ENCODE results near the gene HCFC1R1.

Gene HCFC1R1

GRCh38 chr16:3012828-3013420, 10.8 kb downstream of the HCFC1R1 start, which contains the start of gene CLDN9:
CLDN9 (plus strand) TSS chr16:3012923; CDS start chr16:3013363, 440 bp downstream.
- peaks cover 50% of the 10 kb centered on the region for H3K27me3 ChIP-seq (replicated peaks; ENCODE audit: control insufficient read depth, insufficient read depth, low read length)
- H3K4me1 ChIP-seq (ENCODE audit: control insufficient read depth, insufficient read depth, low read length): peaks cover 7% of the 10 kb centered on the region
- H3K9ac ChIP-seq (ENCODE audit: low read length): no peak within 1 kb of the TSS
- H3K9me3 ChIP-seq (ENCODE audit: control insufficient read depth, low read length): no peaks in the 10 kb centered on the region
- DNase-seq (ENCODE audit: low read depth): no peak
- no peaks in the 10 kb centered on the region for H3K36me3 ChIP-seq (ENCODE audit: control insufficient read depth, insufficient read depth, low read length, severe bottlenecking)
- no peak within 1 kb of the TSS for H3K4me3 ChIP-seq (ENCODE audit: low read length)

GRCh38 chr16:3012246-3012645, 11.5 kb downstream of the HCFC1R1 start:
- Histone ChIP-seq H3K4me1 (ENCODE audit: control insufficient read depth, insufficient read depth, low read length) (peaks cover 11% of the 10 kb centered on the region), H3K4me3 (ENCODE audit: low read length) (no peak overlapping the region), H3K27me3 (replicated peaks; ENCODE audit: control insufficient read depth, insufficient read depth, low read length) (peaks cover 55% of the 10 kb centered on the region), H3K9me3 (ENCODE audit: control insufficient read depth, low read length) (no peaks in the 10 kb centered on the region), H3K9ac (ENCODE audit: low read length) (no peak overlapping the region), H3K36me3 (ENCODE audit: control insufficient read depth, insufficient read depth, low read length, severe bottlenecking) (no peaks in the 10 kb centered on the region)
- DNase-seq (ENCODE audit: low read depth): no peak

DNA sequence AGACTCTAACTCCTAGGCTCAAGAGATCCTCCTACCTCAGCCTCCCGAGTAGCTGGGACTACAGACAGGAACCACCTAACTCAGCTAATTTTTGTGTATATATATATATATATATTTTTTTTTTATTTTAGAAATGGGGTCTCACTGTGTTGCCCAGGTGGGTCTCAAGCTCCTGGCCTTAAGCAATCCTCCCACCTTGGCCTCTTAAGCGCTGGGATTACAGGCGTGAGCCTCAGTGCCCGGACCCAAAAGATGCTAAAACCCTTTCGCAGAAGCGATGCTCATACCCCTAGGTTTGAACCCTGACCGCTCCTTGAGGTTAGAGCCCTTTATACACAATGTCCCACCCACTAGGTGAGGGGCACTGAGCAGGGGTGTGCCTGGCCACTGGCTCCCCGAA, 13.2 kb downstream of the HCFC1R1 start:
- Histone ChIP-seq H3K27me3 (replicated peaks; ENCODE audit: control insufficient read depth, insufficient read depth, low read length) (peaks cover 63% of the 10 kb centered on the region), H3K9ac (ENCODE audit: low read length) (no peak overlapping the region), H3K4me3 (ENCODE audit: low read length) (no peak overlapping the region), H3K36me3 (ENCODE audit: control insufficient read depth, insufficient read depth, low read length, severe bottlenecking) (no peaks in the 10 kb centered on the region), H3K9me3 (ENCODE audit: control insufficient read depth, low read length) (no peaks in the 10 kb centered on the region), H3K4me1 (ENCODE audit: control insufficient read depth, insufficient read depth, low read length) (peaks cover 11% of the 10 kb centered on the region)
- no peak for DNase-seq (ENCODE audit: low read depth)

DNA sequence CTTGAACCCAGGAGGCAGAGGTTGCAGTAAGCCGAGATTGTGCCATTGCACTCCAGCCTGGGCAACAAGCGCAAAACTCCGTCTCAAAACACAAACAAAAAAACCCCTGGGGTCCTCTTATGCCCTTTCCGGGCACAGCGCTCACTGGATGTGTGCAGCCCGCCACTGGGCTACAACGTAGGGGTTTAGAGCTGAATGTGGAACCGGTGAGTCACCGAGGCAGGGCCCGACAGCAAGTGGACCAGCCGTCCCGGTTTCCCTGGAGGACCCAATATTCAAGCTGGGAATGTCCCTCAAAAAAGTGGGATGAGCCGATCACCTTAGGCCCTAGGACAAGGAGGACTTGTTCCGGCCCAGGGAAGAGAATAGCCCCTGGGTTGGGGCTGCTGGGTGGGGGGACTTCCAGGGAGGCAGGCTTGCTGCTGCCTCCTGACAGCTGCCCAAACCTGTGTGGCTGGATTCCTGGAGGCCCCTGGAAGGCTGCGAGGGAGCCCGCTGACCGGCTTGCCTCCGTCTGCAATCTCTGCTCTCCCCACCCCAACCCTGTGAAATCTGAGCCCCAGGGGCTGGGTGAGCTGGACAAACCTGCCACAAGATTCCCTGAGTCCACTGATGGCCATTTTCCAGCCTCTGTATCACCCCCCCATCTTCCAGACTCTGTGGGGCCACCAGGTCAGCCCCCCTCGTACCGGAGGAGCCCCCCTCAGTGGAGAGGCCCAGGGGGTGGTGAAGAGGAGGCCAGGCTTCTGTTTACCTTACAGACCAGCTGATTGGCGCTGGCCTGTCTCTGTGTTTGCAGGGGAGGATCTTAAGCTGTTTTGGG, 14.0 kb downstream of the HCFC1R1 start:
- peaks cover 11% of the 10 kb centered on the region for H3K4me1 ChIP-seq (ENCODE audit: control insufficient read depth, insufficient read depth, low read length)
- DNase-seq (ENCODE audit: low read depth): no peak

GRCh38 chr16:3008690-3009037, 15.1 kb downstream of the HCFC1R1 start:
- H3K9me3 ChIP-seq (ENCODE audit: control insufficient read depth, low read length): no peaks in the 10 kb centered on the region
- H3K36me3 ChIP-seq (ENCODE audit: control insufficient read depth, insufficient read depth, low read length, severe bottlenecking): no peaks in the 10 kb centered on the region
- peaks cover 11% of the 10 kb centered on the region for H3K4me1 ChIP-seq (ENCODE audit: control insufficient read depth, insufficient read depth, low read length)
- no peak overlapping the region for H3K4me3 ChIP-seq (ENCODE audit: low read length)
- DNase-seq (ENCODE audit: low read depth): no peak
- no peak overlapping the region for H3K9ac ChIP-seq (ENCODE audit: low read length)
- H3K27me3 ChIP-seq (replicated peaks; ENCODE audit: control insufficient read depth, insufficient read depth, low read length): peaks cover 53% of the 10 kb centered on the region

More for the DNA sequence above, 14.0 kb downstream of the HCFC1R1 start:
- no peaks in the 10 kb centered on the region for H3K36me3 ChIP-seq (ENCODE audit: control insufficient read depth, insufficient read depth, low read length, severe bottlenecking)
- H3K9me3 ChIP-seq (ENCODE audit: control insufficient read depth, low read length): no peaks in the 10 kb centered on the region
- peaks cover 61% of the 10 kb centered on the region for H3K27me3 ChIP-seq (replicated peaks; ENCODE audit: control insufficient read depth, insufficient read depth, low read length)
- no peak overlapping the region for H3K4me3 ChIP-seq (ENCODE audit: low read length)
- H3K9ac ChIP-seq (ENCODE audit: low read length): no peak overlapping the region

GRCh38 chr16:3007957-3008689, 15.6 kb downstream of the HCFC1R1 start:
- H3K27me3 ChIP-seq (replicated peaks; ENCODE audit: control insufficient read depth, insufficient read depth, low read length): peaks cover 47% of the 10 kb centered on the region
- no peak for DNase-seq (ENCODE audit: low read depth)
- no peak overlapping the region for H3K4me3 ChIP-seq (ENCODE audit: low read length)
- no peaks in the 10 kb centered on the region for H3K9me3 ChIP-seq (ENCODE audit: control insufficient read depth, low read length)
- no peak overlapping the region for H3K9ac ChIP-seq (ENCODE audit: low read length)
- peaks cover 11% of the 10 kb centered on the region for H3K4me1 ChIP-seq (ENCODE audit: control insufficient read depth, insufficient read depth, low read length)
- no peaks in the 10 kb centered on the region for H3K36me3 ChIP-seq (ENCODE audit: control insufficient read depth, insufficient read depth, low read length, severe bottlenecking)

DNA sequence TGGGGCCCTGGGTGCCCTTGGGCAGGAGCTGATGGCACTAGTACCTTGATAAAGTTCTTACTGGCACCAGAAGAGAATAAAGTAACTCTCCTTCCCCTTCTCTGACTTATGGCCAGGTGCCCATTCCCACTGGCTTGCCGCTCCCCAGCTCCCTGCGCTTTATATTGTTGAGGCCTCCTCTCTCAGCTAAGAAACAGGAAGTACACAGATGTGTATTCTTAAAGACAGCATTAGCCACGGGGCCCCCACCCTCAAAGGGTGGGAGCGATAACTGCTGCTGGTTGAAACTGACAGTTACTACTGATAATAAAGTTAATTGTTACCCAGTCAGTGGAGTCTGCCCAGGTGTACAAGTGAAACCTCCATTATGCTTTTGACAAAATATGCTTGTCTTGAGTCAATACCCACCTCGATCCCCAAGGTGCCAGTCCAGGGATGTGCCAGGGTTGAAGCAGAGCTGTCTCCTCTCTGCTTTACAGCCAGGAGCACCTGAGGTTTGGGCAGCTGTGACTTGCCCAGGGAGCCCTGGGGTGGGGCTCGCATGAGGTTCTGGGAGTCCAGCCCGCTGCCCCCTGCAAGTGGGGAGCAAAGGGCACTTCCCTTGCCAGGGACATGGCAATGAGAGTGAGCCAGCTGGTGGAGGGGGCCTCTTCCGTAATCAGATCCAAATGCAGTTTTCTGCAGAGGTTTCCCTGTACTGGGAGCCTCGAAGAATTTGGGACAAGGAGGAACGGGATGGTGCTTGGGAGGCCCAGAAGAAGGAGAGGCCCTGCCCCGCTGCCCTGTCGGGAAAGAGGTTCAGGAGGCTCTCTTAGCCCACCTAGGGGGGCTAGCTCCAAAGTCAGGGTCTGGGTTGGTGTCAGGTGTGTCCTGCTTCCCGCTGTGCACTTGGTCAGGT, 16.4 kb downstream of the HCFC1R1 start:
- H3K9ac ChIP-seq (ENCODE audit: low read length): no peak overlapping the region
- H3K27me3 ChIP-seq (replicated peaks; ENCODE audit: control insufficient read depth, insufficient read depth, low read length): peaks cover 40% of the 10 kb centered on the region
- H3K4me3 ChIP-seq (ENCODE audit: low read length): no peak overlapping the region
- peaks cover 11% of the 10 kb centered on the region for H3K4me1 ChIP-seq (ENCODE audit: control insufficient read depth, insufficient read depth, low read length)
- DNase-seq (ENCODE audit: low read depth): no peak
- no peaks in the 10 kb centered on the region for H3K36me3 ChIP-seq (ENCODE audit: control insufficient read depth, insufficient read depth, low read length, severe bottlenecking)
- no peaks in the 10 kb centered on the region for H3K9me3 ChIP-seq (ENCODE audit: control insufficient read depth, low read length)

GRCh38 chr16:3004781-3005284, 18.9 kb downstream of the HCFC1R1 start:
- H3K36me3 ChIP-seq (ENCODE audit: control insufficient read depth, insufficient read depth, low read length, severe bottlenecking): no peaks in the 10 kb centered on the region
- no peak for DNase-seq (ENCODE audit: low read depth)
- peak overlapping the region; percentile 56 for H3K4me3 ChIP-seq (ENCODE audit: low read length)
- H3K9me3 ChIP-seq (ENCODE audit: control insufficient read depth, low read length): no peaks in the 10 kb centered on the region
- H3K9ac ChIP-seq (ENCODE audit: low read length): no peak overlapping the region
- H3K4me1 ChIP-seq (ENCODE audit: control insufficient read depth, insufficient read depth, low read length): peaks cover 11% of the 10 kb centered on the region
- H3K27me3 ChIP-seq (replicated peaks; ENCODE audit: control insufficient read depth, insufficient read depth, low read length): peaks cover 35% of the 10 kb centered on the region

DNA sequence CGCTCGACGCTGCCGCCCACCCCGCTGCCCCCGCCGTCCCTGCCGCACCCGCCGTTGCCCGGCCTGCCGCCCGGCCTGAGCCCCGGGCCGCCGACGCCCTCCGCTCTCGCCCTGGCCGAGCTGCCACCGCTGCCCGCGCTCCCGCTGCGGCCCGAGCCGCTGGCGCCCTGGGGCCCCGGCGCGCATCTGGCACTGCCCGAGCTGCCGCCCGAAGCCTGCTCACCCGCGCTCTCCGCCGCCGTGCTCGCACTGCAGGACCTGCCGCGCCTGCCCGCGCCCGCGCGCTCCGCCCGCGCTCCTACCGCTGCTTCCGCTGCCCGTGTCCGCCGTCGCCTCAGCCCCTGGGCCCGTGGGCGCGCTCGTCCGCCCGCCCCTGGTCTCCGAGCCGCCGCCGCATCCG, 19.4 kb downstream of the HCFC1R1 start:
- Histone ChIP-seq H3K4me3 (ENCODE audit: low read length) (no peak overlapping the region), H3K36me3 (ENCODE audit: control insufficient read depth, insufficient read depth, low read length, severe bottlenecking) (no peaks in the 10 kb centered on the region), H3K9ac (ENCODE audit: low read length) (no peak overlapping the region), H3K27me3 (replicated peaks; ENCODE audit: control insufficient read depth, insufficient read depth, low read length) (peaks cover 36% of the 10 kb centered on the region), H3K9me3 (ENCODE audit: control insufficient read depth, low read length) (no peaks in the 10 kb centered on the region), H3K4me1 (ENCODE audit: control insufficient read depth, insufficient read depth, low read length) (peaks cover 11% of the 10 kb centered on the region)
- peak; percentile 39 for DNase-seq (ENCODE audit: low read depth)

DNA sequence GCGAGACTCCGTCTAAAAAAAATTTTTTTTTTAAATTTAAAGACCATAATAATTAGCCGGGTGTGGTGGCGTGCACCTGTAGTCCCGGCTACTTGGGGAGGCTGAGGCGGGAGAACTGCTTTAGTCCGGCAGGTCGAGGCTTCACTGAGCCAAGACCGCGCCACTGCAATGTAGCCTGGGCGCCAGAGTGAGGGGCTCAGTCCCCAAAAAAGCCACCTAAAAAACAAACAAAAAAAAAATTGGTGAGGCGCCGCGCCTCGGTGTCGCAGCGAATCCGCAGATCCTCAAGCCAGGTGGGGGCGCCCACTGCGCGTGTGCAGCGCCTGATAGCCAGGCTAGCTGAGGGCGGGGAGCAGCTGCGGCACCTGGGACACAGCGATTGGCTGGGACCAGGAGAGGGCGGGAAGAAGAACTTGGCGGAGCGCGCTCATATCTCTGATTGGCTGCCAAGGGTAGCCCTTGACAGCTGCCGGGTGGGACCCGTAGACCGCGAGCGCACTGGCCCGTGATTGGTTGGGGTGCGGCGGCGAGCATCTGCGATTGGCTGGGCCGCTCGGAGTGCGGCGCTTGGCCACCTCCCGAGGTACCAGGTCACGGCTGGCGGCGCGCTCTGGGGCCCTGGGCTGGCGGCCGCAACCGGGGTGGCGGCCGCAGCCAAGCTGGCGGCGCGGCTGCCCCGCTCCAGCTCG, 20.0 kb downstream of the HCFC1R1 start:
- peak; percentile 95 for DNase-seq (ENCODE audit: low read depth)
- Histone ChIP-seq H3K27me3 (replicated peaks; ENCODE audit: control insufficient read depth, insufficient read depth, low read length) (peaks cover 39% of the 10 kb centered on the region), H3K9ac (ENCODE audit: low read length) (no peak overlapping the region), H3K36me3 (ENCODE audit: control insufficient read depth, insufficient read depth, low read length, severe bottlenecking) (no peaks in the 10 kb centered on the region), H3K4me3 (ENCODE audit: low read length) (no peak overlapping the region), H3K4me1 (ENCODE audit: control insufficient read depth, insufficient read depth, low read length) (peaks cover 11% of the 10 kb centered on the region), H3K9me3 (ENCODE audit: control insufficient read depth, low read length) (no peaks in the 10 kb centered on the region)

Measured in adipocyte (in vitro differentiated cells).